Right cardiac atrium (tissue), 5 donors: ENCODE data around the gene ZNF837. TPM values are rescaled to one million over a fixed set of nuclear protein-coding genes. Genes with fewer than 3 reads are reported as not detected.

ENCODE experiments used
- ATAC-seq, 2 donors: fragments of 200-7000 bp; cut with Tn5 transposase; one replicate each; pipeline versions ENCODE4 v1.8.0 to v1.9.1; 2020; ENCODE audit warnings: moderate library complexity in 2 of 2, mild to moderate bottlenecking in 1 of 2
- DNase-seq, 3 donors: peaks; one replicate each; pipeline ENCODE4 v3.0.0-alpha.2; 2020
- H3K27ac ChIP-seq: one replicate; pipeline ENCODE4 v1.5.1; 2013; ENCODE audit warnings: mild to moderate bottlenecking, low read length, control low read depth, moderate library complexity
- H3K27me3 ChIP-seq: one replicate; pipeline ENCODE4 v1.6.1; 2013; ENCODE audit not compliant: control insufficient read depth, insufficient read depth
- H3K4me1 ChIP-seq: one replicate; pipeline ENCODE4 v1.6.1; 2013; ENCODE audit warnings: low read length; ENCODE audit not compliant: control insufficient read depth, insufficient read depth
- H3K4me3 ChIP-seq: one replicate; pipeline ENCODE4 v1.5.1; 2013; ENCODE audit warnings: low read length, control low read depth
- H3K9me3 ChIP-seq: one replicate; pipeline ENCODE4 v1.6.1; 2013; ENCODE audit warnings: low read length; ENCODE audit not compliant: control insufficient read depth
- WGBS: extraction: QIAGEN DNeasy Blood & Tissue Kit; methylation state at CpG from one replicate; pipeline ENCODE4 v1.1.7; 2013; 5-methylcytosine and 5-hydroxymethylcytosine counted together
- intact Hi-C, 4 donors: fragments of 100-400 bp; cut with DNase I; formaldehyde crosslinking; loops; one replicate each; pipeline versions ENCODE4 v1.11.0 to v1.14.0; 2022 to 2023
- long read RNA-seq, 4 donors: library from polyadenylated mRNA; unstranded; transcript quantifications; one replicate each; pipeline ENCODE4 v2.0.0, GENCODE V29; 2020 to 2021
- polyA plus RNA-seq: library from polyadenylated mRNA; stranded (reverse); fragments of 200-250 nt; gene quantifications from one replicate; pipeline ENCODE4 v1.2.3, GENCODE V29; 2013
- total RNA-seq, 4 donors: library from RNA; stranded (reverse); fragmentation: NEBNext Ultra II Directional; extraction: Animal tissue kit (Norgen Biotek cat#: 25700); gene quantifications; one replicate each; pipeline ENCODE4 v1.2.1, GENCODE V29; 2021
- donor health status: healthy with polysubstance abuse.
- donor health status: DM: no; HTN: yes; CAD: no.
- donor health status: DM: no; HTN: no; CAD: no.
- donor health status: DM: no; HTN: yes; CAD: no; lungs with severe emphysema.
- donor health status: DM: yes; HTN: yes; CAD: no.

The ZNF837 gene
- under 1 TPM; 0.33 to 0.82 (median 0.55) TPM for total RNA-seq
- polyA plus RNA-seq, result 0.52 TPM
- long read RNA-seq, donor 1, partial matches to known transcripts, result 0 of 2 reads
- long read RNA-seq, donor 1, other reads (novel, unspliced or antisense), result 0 of 2 reads
- long read RNA-seq, donor 2, result 0 reads
- long read RNA-seq, donor 3, partial matches to known transcripts, result 1 of 1 reads
- long read RNA-seq, donor 3, other reads (novel, unspliced or antisense), result 0 of 1 reads
- long read RNA-seq, donor 4, partial matches to known transcripts, result 0 of 1 reads
- long read RNA-seq, donor 4, other reads (novel, unspliced or antisense), result 0 of 1 reads

DNA sequence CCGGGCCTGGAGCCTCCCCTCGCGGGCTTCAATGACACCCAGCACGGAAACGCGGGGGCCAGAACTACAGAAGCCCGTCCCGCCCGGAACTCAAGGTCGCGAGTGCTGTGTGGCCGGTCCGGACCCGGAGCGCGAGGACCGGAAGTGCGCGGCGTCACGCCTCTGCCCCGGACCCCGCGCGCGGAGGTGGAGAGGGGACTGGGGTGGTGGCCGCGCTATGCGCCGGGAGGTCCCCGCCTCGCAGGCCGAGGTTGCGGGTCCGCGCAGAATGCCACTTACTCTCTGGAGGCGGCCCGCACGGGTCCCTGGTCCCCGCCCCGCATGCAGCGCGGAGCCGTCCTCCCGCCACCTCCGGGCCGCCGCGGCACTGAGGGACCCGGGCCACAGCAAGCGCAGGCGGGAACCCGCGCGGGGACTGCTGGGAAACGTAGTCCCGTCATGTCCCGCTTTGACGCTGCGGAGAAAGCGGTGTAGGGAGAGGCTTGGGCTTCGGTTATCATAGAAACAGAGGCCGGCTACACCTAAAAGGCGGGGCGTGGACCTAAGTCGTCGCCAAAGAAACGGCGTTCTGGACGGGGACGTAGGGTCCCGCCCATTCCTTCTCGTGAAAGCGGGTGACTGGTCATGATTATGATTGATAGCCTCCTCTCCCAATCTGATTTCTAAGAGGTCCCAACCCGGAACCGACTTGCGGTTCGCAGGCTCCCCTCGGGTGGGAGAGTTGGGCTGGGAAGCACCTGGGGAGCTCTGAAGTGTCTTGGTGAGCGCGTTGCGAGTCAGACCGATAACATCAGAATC lies at the start of gene ZNF837:
Gene ZNF837 (minus strand): TSS at position 369 of the 798 bp plus-strand sequence. CDS start 11,698 bp downstream, outside the sequence.
- H3K9me3 ChIP-seq, result no peaks in the 10 kb centered on the region
- DNase-seq, result peak; percentile 99
- intact Hi-C loops, result no loop called here
- ATAC-seq, result peak; percentile 96
- H3K4me1 ChIP-seq, result peaks cover 8% of the 10 kb centered on the region
- no peaks in the 10 kb centered on the region for H3K27me3 ChIP-seq
- WGBS, result under 1% methylated on average over 83 of the region's 83 CpGs
- H3K4me3 ChIP-seq, result peak within 1 kb of the TSS; percentile 58
- H3K27ac ChIP-seq, result peak within 1 kb of the TSS; percentile 34

DNA sequence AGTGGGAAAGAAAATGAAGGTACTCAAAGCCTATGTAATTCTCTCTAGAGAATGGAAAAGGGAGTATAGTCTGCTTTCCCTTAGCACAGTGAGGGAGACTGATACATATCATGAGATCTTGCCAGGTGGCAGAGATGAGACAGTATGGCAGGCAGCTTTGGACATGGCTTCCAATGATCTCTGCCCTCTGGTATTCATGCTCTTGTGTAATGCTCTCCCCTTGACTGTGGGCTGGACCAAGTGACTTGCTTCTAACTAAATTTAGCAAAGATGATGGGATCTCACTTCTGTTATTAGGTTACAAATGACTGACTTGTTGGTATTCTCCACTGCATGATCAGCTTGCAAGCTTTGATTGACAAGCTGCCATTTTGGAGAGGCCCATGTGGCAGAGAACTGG lies 48.9 kb upstream of the ZNF837 start:
- H3K9me3 ChIP-seq, result peaks cover 40% of the 10 kb centered on the region
- no peak overlapping the region for H3K27ac ChIP-seq
- H3K27me3 ChIP-seq, result no peaks in the 10 kb centered on the region
- H3K4me3 ChIP-seq, result no peak overlapping the region
- intact Hi-C loops, result no loop called here
- DNase-seq, result no peak
- no peaks in the 10 kb centered on the region for H3K4me1 ChIP-seq
- no peak for ATAC-seq

GRCh38 chr19:58428617-58429016 lies 47.8 kb upstream of the ZNF837 start:
- WGBS, result 75% methylated on average over 1 of the region's 1 CpG
- H3K9me3 ChIP-seq, result peaks cover 29% of the 10 kb centered on the region
- no peak overlapping the region for H3K4me3 ChIP-seq
- no peaks in the 10 kb centered on the region for H3K27me3 ChIP-seq
- intact Hi-C loops, result no loop called here
- DNase-seq (no peak), ATAC-seq (peak in 1 of 2 donors; percentile 22)
- H3K27ac ChIP-seq, result no peak overlapping the region
- no peaks in the 10 kb centered on the region for H3K4me1 ChIP-seq

- DNase-seq, result no peak
- Histone ChIP-seq H3K27me3 (no peaks in the 10 kb centered on the region), H3K9me3 (no peaks in the 10 kb centered on the region), H3K4me3 (no peak overlapping the region), H3K4me1 (no peaks in the 10 kb centered on the region), H3K27ac (no peak overlapping the region)
- WGBS, result 96% methylated on average over 7 of the region's 7 CpGs
- ATAC-seq, result no peak
- intact Hi-C loops, result no loop called here
Observed at GRCh38 chr19:58417071-58417470, 36.2 kb upstream of the ZNF837 start.

DNA sequence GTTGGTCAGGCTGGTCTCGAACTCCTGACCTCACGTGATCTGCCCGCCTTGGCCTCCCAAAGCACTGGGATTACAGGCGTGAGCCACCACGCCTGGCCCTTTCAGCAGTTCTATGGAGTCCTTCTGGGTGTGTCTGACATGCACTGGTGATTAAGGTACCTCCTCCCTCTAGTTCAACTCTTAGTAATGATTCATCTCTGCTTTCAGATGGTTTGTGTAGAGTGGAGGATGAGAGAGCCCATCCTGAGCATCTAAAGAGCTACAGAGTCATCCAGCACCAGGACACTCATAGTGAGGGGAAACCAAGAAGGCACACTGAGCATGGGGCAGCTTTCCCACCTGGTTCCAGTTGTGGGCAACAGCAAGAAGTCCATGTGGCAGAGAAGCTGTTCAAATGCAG lies 35.8 kb upstream of the ZNF837 start:
- Histone ChIP-seq H3K27ac (no peak overlapping the region), H3K4me3 (no peak overlapping the region), H3K27me3 (no peaks in the 10 kb centered on the region), H3K4me1 (no peaks in the 10 kb centered on the region), H3K9me3 (no peaks in the 10 kb centered on the region)
- ATAC-seq (no peak), DNase-seq (no peak)
- 99% methylated on average over 5 of the region's 5 CpGs for WGBS
- intact Hi-C loops, result no loop called here

DNA sequence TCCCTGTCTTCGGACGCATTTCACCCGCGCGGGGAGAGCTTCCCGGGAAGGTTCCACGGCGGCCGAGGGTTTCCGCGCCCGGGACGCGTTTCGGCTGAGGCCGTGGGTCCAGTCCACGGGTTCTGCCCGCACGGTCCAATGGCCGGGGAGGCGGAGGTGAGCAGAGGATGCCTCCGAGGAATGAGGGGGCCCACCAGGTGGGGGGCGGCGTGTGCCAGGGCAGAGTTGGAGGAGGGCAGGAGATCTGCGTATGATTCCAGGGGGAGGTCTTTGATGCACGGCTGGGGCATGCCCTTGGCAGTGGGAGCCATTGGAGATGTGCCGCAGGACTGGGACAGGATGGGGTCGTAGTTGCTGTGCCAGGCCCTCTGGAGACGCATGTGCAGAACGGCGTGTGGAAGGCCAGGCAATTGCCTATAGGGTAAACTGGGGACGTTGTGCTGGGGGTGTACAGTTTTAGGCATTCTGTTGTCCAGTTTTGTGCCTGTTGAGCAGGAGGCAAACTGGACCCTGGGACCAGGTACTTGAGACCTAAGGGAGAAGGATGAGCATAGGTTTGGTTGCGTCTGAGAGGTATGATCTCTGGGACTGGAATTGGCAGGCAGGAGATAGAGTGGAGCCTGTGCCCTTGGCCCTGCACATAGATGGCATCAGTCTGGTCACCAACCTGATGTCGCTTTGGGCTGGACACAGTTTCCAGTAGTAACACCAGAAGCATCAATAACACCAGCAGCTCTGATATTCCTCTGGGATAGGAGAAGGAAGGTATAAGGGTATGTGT lies 28.4 kb upstream of the ZNF837 start:
- Histone ChIP-seq H3K27me3 (no peaks in the 10 kb centered on the region), H3K9me3 (no peaks in the 10 kb centered on the region), H3K4me3 (peak overlapping the region; percentile 68), H3K4me1 (peaks cover 14% of the 10 kb centered on the region), H3K27ac (peak overlapping the region; percentile 63)
- DNase-seq (peak in 2 of 3 donors; percentile 42 to 73), ATAC-seq (peak; percentile 35 to 41)
- intact Hi-C loops, result no loop called here
- 3% methylated on average over 34 of the region's 34 CpGs for WGBS

DNA sequence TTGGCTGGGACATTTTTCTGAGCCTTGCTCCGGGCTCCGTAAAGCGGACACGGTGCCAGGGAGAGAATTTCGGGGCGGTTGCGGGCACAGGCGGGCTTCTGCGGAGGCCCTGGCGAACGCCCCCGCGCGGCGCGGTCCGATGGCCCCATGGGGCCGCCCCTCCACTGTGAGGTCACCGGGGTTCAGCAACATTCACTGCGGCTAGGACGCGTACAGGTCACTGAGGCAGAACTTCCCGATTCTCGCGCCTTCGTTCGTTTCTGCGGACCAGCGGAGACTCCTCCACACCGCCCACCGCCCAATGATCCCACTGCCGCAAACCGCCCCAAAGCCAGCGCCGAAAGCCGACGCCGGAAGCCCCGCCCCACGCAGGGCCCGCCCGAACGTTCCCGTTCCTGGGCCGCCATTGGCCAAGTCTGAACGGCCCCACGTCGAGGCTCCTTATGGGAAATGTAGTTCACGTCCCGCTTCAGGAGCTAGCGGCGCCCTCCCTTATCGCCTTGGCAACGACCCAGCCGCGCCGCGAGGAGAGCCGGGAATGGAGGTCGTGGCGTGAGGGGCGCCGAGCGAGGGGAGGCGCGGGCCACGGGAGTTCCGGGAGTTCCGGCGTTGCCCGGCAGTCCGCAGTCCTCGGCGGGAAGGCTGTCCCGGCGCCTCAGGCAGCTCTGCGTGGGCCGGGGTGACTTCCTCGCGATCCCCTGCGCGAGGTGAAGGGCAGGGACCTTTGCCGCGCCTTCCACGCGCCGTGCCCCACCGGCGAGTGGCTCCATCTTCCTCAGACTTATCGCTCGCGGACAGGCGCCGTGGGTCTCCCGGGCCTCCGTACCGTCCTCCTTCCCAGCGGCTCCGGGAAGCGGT lies 27.6 kb upstream of the ZNF837 start, which contains the start of gene ZNF584:
Gene ZNF584 (plus strand): TSS at position 498 of the 858 bp plus-strand sequence. CDS start 499 bp downstream, outside the sequence.
- WGBS, result under 1% methylated on average over 100 of the region's 100 CpGs
- ATAC-seq, result peak; percentile 98

GRCh38 chr19:58407658-58408151 lies 26.9 kb upstream of the ZNF837 start:
- intact Hi-C loops, result no loop called here
- H3K9me3 ChIP-seq, result no peaks in the 10 kb centered on the region
- H3K4me3 ChIP-seq, result peak overlapping the region; percentile 68

More for the DNA sequence above, 27.6 kb upstream of the ZNF837 start, which contains the start of gene ZNF584:
- Histone ChIP-seq H3K27me3 (no peaks in the 10 kb centered on the region), H3K9me3 (no peaks in the 10 kb centered on the region), H3K27ac (peak within 1 kb of the TSS; percentile 76), H3K4me1 (peaks cover 14% of the 10 kb centered on the region), H3K4me3 (peak within 1 kb of the TSS; percentile 68)
- peak; percentile 97 to 99 (median 98) for DNase-seq
- intact Hi-C loops, result no loop called here

GRCh38 chr19:58406818-58407657 lies 26.2 kb upstream of the ZNF837 start:
- no peak for DNase-seq
- no peaks in the 10 kb centered on the region for H3K27me3 ChIP-seq
- H3K9me3 ChIP-seq, result no peaks in the 10 kb centered on the region
- no peak for ATAC-seq
- 66% methylated on average over 10 of the region's 10 CpGs for WGBS
- peaks cover 14% of the 10 kb centered on the region for H3K4me1 ChIP-seq
- intact Hi-C loops, result no loop called here
- peak overlapping the region; percentile 68 for H3K4me3 ChIP-seq
- peak overlapping the region; percentile 76 for H3K27ac ChIP-seq

More at GRCh38 chr19:58407658-58408151, 26.9 kb upstream of the ZNF837 start:
- ATAC-seq (peak; percentile 9 to 40), DNase-seq (no peak)
- Histone ChIP-seq H3K27ac (peak overlapping the region; percentile 76), H3K4me1 (peaks cover 14% of the 10 kb centered on the region), H3K27me3 (no peaks in the 10 kb centered on the region)
- WGBS, result 14% methylated on average over 22 of the region's 22 CpGs
